Cortex of kidney (tissue), 1 donor: ENCODE results near the gene TTLL6.
"Not testable (repeated sequence)": the region's sequence is repeated elsewhere in the genome, so short reads cannot be mapped to it uniquely, and the experiment has no call there.

Experiments used
- DNase-seq: peaks from one replicate; lab custom pipeline; 2025; lab: John Stamatoyannopoulos, UW

Gene TTLL6

GRCh38 chr17:48815311-48815710 is 1.7 kb downstream of the TTLL6 start:
- no peak for DNase-seq

- no peak for DNase-seq
Observed at GRCh38 chr17:48814504-48814903, 2.5 kb downstream of the TTLL6 start.

GRCh38 chr17:48812001-48812400 is 5.0 kb downstream of the TTLL6 start:
- no peak for DNase-seq

GRCh38 chr17:48809182-48809581 is 7.8 kb downstream of the TTLL6 start:
- no peak for DNase-seq

GRCh38 chr17:48804936-48805411 is 12.1 kb downstream of the TTLL6 start:
- no peak for DNase-seq

GRCh38 chr17:48800626-48801217 is 16.3 kb downstream of the TTLL6 start:
- no peak for DNase-seq

- no peak for DNase-seq
Observed at GRCh38 chr17:48799069-48799723, 17.8 kb downstream of the TTLL6 start.

- not testable (repeated sequence) for DNase-seq
Observed at GRCh38 chr17:48796163-48796522, 20.9 kb downstream of the TTLL6 start.

GRCh38 chr17:48795444-48796162 is 21.4 kb downstream of the TTLL6 start:
- DNase-seq, result no peak

- DNase-seq, result no peak
Observed at GRCh38 chr17:48792033-48792798, 24.8 kb downstream of the TTLL6 start.

- DNase-seq, result no peak
Observed at GRCh38 chr17:48791128-48792032, 25.6 kb downstream of the TTLL6 start.

- no peak for DNase-seq
Observed at GRCh38 chr17:48790607-48791127, 26.4 kb downstream of the TTLL6 start.

GRCh38 chr17:48787828-48788227 is 29.2 kb downstream of the TTLL6 start:
- DNase-seq, result no peak

GRCh38 chr17:48779421-48779820 is 37.6 kb downstream of the TTLL6 start:
- no peak for DNase-seq

GRCh38 chr17:48776602-48777001 is 40.4 kb downstream of the TTLL6 start:
- DNase-seq, result no peak

GRCh38 chr17:48773245-48773644 is 43.8 kb downstream of the TTLL6 start:
- no peak for DNase-seq

GRCh38 chr17:48770954-48771353 is 46.1 kb downstream of the TTLL6 start:
- no peak for DNase-seq

GRCh38 chr17:48769009-48769675 is 47.9 kb downstream of the TTLL6 start:
- no peak for DNase-seq

- DNase-seq, result no peak
Observed at GRCh38 chr17:48767263-48767774, 49.7 kb downstream of the TTLL6 start.

GRCh38 chr17:48761114-48761513 is 55.9 kb downstream of the TTLL6 start:
- DNase-seq, result no peak
